Endothelial cell of umbilical vein (primary cell): ENCODE measurements around the gene ALK. TPM values are rescaled to one million over a fixed set of nuclear protein-coding genes. Genes with fewer than 3 reads are reported as not detected.

ENCODE experiments used
- BruUV-seq: library from RNA; stranded (reverse); fragments of 400-500 nt; replicated peaks from 2 replicates; lab custom pipeline; 2021; lab: Mats Ljungman, UMichigan
- CTCF ChIA-PET: fragments of 300-600, 350-600 bp; sonication (Branson Sonifier 250); formaldehyde crosslinking; loops from one replicate; lab custom pipeline; 2021; ENCODE audit warnings: antibody characterized with exemption, inconsistent platforms; lab: Charles Lee
- POLR2A ChIA-PET: fragments of 300-600, 350-600 bp; sonication (Branson Sonifier 250); formaldehyde crosslinking; loops from one replicate; lab custom pipeline; 2021; ENCODE audit warnings: antibody characterized with exemption, inconsistent platforms; lab: Charles Lee
- DNase-seq: peaks from one replicate; pipeline ENCODE4 v3.0.0-alpha.2; 2011; ENCODE audit warnings: low read depth, low spot score
- FAIRE-seq: peaks from 2 replicates; lab custom pipeline; 2011; peaks lifted over from hg19 to GRCh38; lab: Jason Lieb, UNC
- H2AFZ ChIP-seq: 2 replicates; pipeline ENCODE4 v1.6.0; 2012; ENCODE audit warnings: low read depth, low read length, control low read depth, inconsistent platforms
- H3K27ac ChIP-seq: 2 replicates; pipeline ENCODE4 v1.5.1; 2011; ENCODE audit warnings: low read depth, mild to moderate bottlenecking, control low read depth, low read length, moderate library complexity; ENCODE audit not compliant: insufficient read depth
- H3K27me3 ChIP-seq, 2 experiments: 2 replicates each; pipeline versions ENCODE4 v1.6.0 to v1.6.1; 2011; ENCODE audit warnings: low read length in 2 of 2, mixed read lengths in 1 of 2; ENCODE audit not compliant: control insufficient read depth in 2 of 2, insufficient read depth in 2 of 2
- H3K36me3 ChIP-seq, 2 experiments: 2 replicates in 1 of 2; 3 replicates in 1 of 2; pipeline ENCODE4 v1.5.1; 2011; ENCODE audit warnings: low read length in 2 of 2, mild to moderate bottlenecking in 1 of 2, moderate library complexity in 1 of 2; ENCODE audit not compliant: control insufficient read depth in 2 of 2, insufficient read depth in 2 of 2; ENCODE audit errors: extremely low read depth in 1 of 2
- H3K4me1 ChIP-seq: 3 replicates; pipeline ENCODE4 v1.5.1; 2011; ENCODE audit warnings: mild to moderate bottlenecking, low read length; ENCODE audit not compliant: control insufficient read depth, insufficient read depth; ENCODE audit errors: extremely low read depth
- H3K4me2 ChIP-seq: 2 replicates; pipeline ENCODE4 v1.6.1; 2011; ENCODE audit warnings: low read length, control low read depth, mixed read lengths; ENCODE audit not compliant: insufficient read depth
- H3K4me3 ChIP-seq, 3 experiments: fragments of 200-600 bp in 1 of 3; sonication (generic), shearing (Covaris generic) in 1 of 3; replicated peaks in 1 of 3; 2 replicates each; pipeline ENCODE4 v1.5.1; 2011 to 2016; ENCODE audit warnings: control low read depth in 3 of 3, low read length in 3 of 3, mild to moderate bottlenecking in 2 of 3, inconsistent platforms in 1 of 3, low read depth in 1 of 3, moderate library complexity in 1 of 3; ENCODE audit not compliant: insufficient read depth in 1 of 3
- H3K79me2 ChIP-seq: 2 replicates; pipeline ENCODE4 v1.6.0; 2012; ENCODE audit warnings: low read length, inconsistent platforms; ENCODE audit not compliant: control insufficient read depth, insufficient read depth
- H3K9ac ChIP-seq: replicated peaks from 2 replicates; pipeline ENCODE3; 2011; ENCODE audit warnings: low read length, control low read depth; ENCODE audit not compliant: insufficient read depth; ENCODE audit errors: extremely low read depth
- H3K9me1 ChIP-seq: replicated peaks from 3 replicates; pipeline ENCODE4 v1.6.0; 2011; ENCODE audit warnings: mild to moderate bottlenecking, low read length; ENCODE audit not compliant: control insufficient read depth, insufficient read depth; ENCODE audit errors: extremely low read depth
- H3K9me3 ChIP-seq: replicated peaks from 2 replicates; pipeline ENCODE4 v1.5.1; 2012; ENCODE audit warnings: low read length, inconsistent platforms; ENCODE audit not compliant: control insufficient read depth, insufficient read depth
- H4K20me1 ChIP-seq: replicated peaks from 2 replicates; pipeline ENCODE3; 2011; ENCODE audit warnings: mild to moderate bottlenecking, low read length; ENCODE audit not compliant: control insufficient read depth, insufficient read depth; ENCODE audit errors: extremely low read depth
- EZH2 ChIP-seq: IDR thresholded peaks from 2 replicates; pipeline ENCODE4 v1.6.1; 2012; ENCODE audit warnings: borderline replicate concordance, low read depth, mild to moderate bottlenecking, moderate library complexity, low read length, inconsistent platforms; ENCODE audit not compliant: severe bottlenecking
- FOS ChIP-seq: IDR thresholded peaks from 2 replicates; pipeline ENCODE4 v1.6.1; 2011; ENCODE audit warnings: mild to moderate bottlenecking, low read length, moderate library complexity, borderline replicate concordance; ENCODE audit not compliant: insufficient read depth
- GATA2 ChIP-seq: IDR thresholded peaks from 2 replicates; pipeline ENCODE4 v1.7.0; 2011; ENCODE audit warnings: low read depth, mild to moderate bottlenecking, moderate library complexity, mixed read lengths, low read length; ENCODE audit not compliant: insufficient read length, insufficient read depth
- JUN ChIP-seq: IDR thresholded peaks from 2 replicates; pipeline ENCODE4 v1.6.1; 2011; ENCODE audit warnings: borderline replicate concordance, low read depth; ENCODE audit not compliant: insufficient read length, insufficient read depth
- MYC ChIP-seq: IDR thresholded peaks from one replicate; pipeline ENCODE4 v1.6.1; 2011; ENCODE audit warnings: mild to moderate bottlenecking, low read depth, low read length
- POLR2A ChIP-seq: IDR thresholded peaks from 2 replicates; pipeline ENCODE4 v1.6.1; 2012; ENCODE audit warnings: low read depth, mild to moderate bottlenecking, control low read depth, low read length
- POLR2AphosphoS5 ChIP-seq: IDR thresholded peaks from 2 replicates; pipeline ENCODE4 v1.6.1; 2012; ENCODE audit warnings: low read depth, mild to moderate bottlenecking, control low read depth, low read length, moderate library complexity; ENCODE audit not compliant: insufficient read depth
- dilution Hi-C: fragments of 300-500 bp; cut with MboI; formaldehyde crosslinking; loops from one replicate; pipeline ENCODE4 v1.15.0; 2019; ENCODE audit warnings: low sequenced_read_pairs; ENCODE audit not compliant: extremely low pct_ligation_motif_present
- intact Hi-C: fragments of 100-400 bp; cut with micrococcal nuclease; formaldehyde crosslinking; loops from one replicate; pipeline ENCODE4 v1.10.0; 2022
- polyA plus RNA-seq, 4 experiments: library from polyadenylated mRNA; depleted of rRNA in 3 of 4; stranded (reverse) in 3 of 4; unstranded in 1 of 4; fragments of >200 nt; gene quantifications; 2 replicates each; pipeline versions ENCODE4 v1.2.1 to v1.2.3, GENCODE V29; 2011 to 2012; ENCODE audit warnings: missing spikeins in 1 of 4
- total RNA-seq: library from RNA; stranded (reverse); gene quantifications from 2 replicates; pipeline ENCODE4 v1.2.3, GENCODE V29; 2021
- TF ChIP-seq, protein P1 (sequence below), 2 donors: IDR thresholded peaks; 1 replicate in 1 of 2; 2 replicates in 1 of 2; pipeline ENCODE4 v1.5.1; 2011; ENCODE audit warnings: low read length in 2 of 2, mild to moderate bottlenecking in 2 of 2, moderate library complexity in 2 of 2, control low read depth in 1 of 2, inconsistent platforms in 1 of 2, low read depth in 1 of 2; ENCODE audit not compliant: insufficient read depth in 1 of 2; ENCODE audit errors: extremely low read depth in 1 of 2
- TF ChIP-seq, protein P2 (sequence below): IDR thresholded peaks from 2 replicates; pipeline ENCODE4 v1.6.1; 2011; ENCODE audit not compliant: insufficient read depth, insufficient read length

The ALK gene
- total and polyA plus RNA-seq, 2 donors (not counting 3 experiments of a cell fraction or from before 2014, with no cell fraction given) = not detected

DNA sequence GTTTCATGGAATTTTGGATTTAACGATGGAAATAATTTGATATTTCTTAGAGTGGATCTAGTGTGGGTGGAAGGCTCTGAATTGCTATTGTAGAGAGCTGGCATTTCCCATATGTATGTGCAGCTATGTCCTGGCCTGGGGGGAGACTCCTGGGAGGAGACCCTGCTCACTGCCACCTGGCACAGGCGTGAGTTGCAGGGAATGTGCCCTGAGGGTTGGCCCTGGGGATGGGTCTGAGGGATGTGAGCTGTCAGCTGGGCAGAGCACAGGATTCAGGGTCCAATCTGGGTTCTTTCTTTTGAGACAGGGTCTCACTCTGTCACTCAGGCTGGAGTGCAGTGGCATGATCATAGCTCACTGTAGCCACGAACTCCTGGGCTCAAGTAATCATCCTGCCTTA is 686.0 kb downstream of the ALK start:
- no TSS peak for BruUV-seq
- dilution Hi-C loops = no loop called here
- H3K4me3 ChIP-seq = no peak overlapping the region
- ChIA-PET POLR2A (no interaction called here), CTCF (no interaction called here)
- no peaks in the 10 kb centered on the region for H3K79me2 ChIP-seq
- no peaks in the 10 kb centered on the region for H3K9me3 ChIP-seq
- no peak overlapping the region for H3K4me2 ChIP-seq
- H3K27ac ChIP-seq = no peak overlapping the region
- no peak overlapping the region for H3K9ac ChIP-seq
- H4K20me1 ChIP-seq = no peaks in the 10 kb centered on the region
- intact Hi-C loops = no loop called here
- no peak for TF ChIP-seq FOS
- no peak for TF ChIP-seq JUN
- TF ChIP-seq POLR2AphosphoS5 = no peak
- TF ChIP-seq, protein P1, sequence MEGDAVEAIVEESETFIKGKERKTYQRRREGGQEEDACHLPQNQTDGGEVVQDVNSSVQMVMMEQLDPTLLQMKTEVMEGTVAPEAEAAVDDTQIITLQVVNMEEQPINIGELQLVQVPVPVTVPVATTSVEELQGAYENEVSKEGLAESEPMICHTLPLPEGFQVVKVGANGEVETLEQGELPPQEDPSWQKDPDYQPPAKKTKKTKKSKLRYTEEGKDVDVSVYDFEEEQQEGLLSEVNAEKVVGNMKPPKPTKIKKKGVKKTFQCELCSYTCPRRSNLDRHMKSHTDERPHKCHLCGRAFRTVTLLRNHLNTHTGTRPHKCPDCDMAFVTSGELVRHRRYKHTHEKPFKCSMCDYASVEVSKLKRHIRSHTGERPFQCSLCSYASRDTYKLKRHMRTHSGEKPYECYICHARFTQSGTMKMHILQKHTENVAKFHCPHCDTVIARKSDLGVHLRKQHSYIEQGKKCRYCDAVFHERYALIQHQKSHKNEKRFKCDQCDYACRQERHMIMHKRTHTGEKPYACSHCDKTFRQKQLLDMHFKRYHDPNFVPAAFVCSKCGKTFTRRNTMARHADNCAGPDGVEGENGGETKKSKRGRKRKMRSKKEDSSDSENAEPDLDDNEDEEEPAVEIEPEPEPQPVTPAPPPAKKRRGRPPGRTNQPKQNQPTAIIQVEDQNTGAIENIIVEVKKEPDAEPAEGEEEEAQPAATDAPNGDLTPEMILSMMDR (IDR thresholded peaks at IDR 0.05; ENCODE audit: extremely low read depth in 1 of 2, insufficient read depth in 1 of 2, low read depth in 1 of 2, low read length in 2 of 2) = no peak
- TF ChIP-seq MYC = no peak
- TF ChIP-seq EZH2 = no peak
- no peaks in the 10 kb centered on the region for H3K36me3 ChIP-seq
- no peak for FAIRE-seq
- H3K27me3 ChIP-seq = peaks cover 0 to 2% of the 10 kb centered on the region in 2 experiments
- DNase-seq = no peak
- H2AFZ ChIP-seq = no peak overlapping the region
- H3K9me1 ChIP-seq = no peaks in the 10 kb centered on the region
- H3K4me1 ChIP-seq = no peaks in the 10 kb centered on the region

DNA sequence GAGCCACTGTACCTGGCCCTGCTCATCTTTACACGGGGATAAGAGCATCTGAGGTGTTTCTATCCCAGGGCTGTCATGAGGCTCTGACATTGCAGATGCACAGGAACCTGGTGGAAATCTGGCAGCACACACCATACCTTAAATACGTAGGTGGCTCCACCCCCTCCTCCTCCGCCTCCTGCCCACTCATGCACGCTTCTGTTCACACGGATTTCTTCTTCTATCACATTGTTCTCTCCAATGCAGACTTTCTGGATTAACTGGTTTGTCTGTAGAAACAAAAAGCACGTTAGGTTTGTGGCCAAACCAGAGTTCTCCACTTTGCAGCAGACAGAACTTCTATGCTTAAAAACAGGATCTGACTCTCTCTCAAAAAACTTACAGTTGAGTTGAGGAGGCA is 688.0 kb downstream of the ALK start:
- Histone ChIP-seq H2AFZ (no peak overlapping the region), H3K4me2 (no peak overlapping the region), H3K27ac (no peak overlapping the region), H3K4me1 (no peaks in the 10 kb centered on the region), H3K9me1 (no peaks in the 10 kb centered on the region), H4K20me1 (no peaks in the 10 kb centered on the region), H3K9ac (no peak overlapping the region), H3K36me3 (no peaks in the 10 kb centered on the region), H3K4me3 (no peak overlapping the region), H3K79me2 (no peaks in the 10 kb centered on the region), H3K9me3 (no peaks in the 10 kb centered on the region), H3K27me3 (peaks cover 0 to 2% of the 10 kb centered on the region in 2 experiments)
- DNase-seq = no peak
- BruUV-seq = no TSS peak
- ChIA-PET CTCF (interaction anchor here (1.0 kb wide), 1 partner anchor 75 kb away, joined by 4 read pairs; no protein-coding TSS in a partner anchor), POLR2A (no interaction called here)
- no peak for FAIRE-seq
- intact Hi-C loops = no loop called here
- dilution Hi-C loops = no loop called here
- TF ChIP-seq JUN = no peak
- TF ChIP-seq POLR2A = no peak
- TF ChIP-seq GATA2 = no peak
- TF ChIP-seq EZH2 = no peak
- no peak for TF ChIP-seq FOS
- TF ChIP-seq MYC = no peak
- TF ChIP-seq POLR2AphosphoS5 = no peak
- TF ChIP-seq, protein P1 (IDR thresholded peaks at IDR 0.05; ENCODE audit: extremely low read depth in 1 of 2, insufficient read depth in 1 of 2, low read depth in 1 of 2, low read length in 2 of 2) = no peak
- TF ChIP-seq, protein P2, sequence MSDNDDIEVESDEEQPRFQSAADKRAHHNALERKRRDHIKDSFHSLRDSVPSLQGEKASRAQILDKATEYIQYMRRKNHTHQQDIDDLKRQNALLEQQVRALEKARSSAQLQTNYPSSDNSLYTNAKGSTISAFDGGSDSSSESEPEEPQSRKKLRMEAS = no peak
